ENCODE measurements around the gene CYP51A1.

- TF ChIP-seq, protein P1, sequence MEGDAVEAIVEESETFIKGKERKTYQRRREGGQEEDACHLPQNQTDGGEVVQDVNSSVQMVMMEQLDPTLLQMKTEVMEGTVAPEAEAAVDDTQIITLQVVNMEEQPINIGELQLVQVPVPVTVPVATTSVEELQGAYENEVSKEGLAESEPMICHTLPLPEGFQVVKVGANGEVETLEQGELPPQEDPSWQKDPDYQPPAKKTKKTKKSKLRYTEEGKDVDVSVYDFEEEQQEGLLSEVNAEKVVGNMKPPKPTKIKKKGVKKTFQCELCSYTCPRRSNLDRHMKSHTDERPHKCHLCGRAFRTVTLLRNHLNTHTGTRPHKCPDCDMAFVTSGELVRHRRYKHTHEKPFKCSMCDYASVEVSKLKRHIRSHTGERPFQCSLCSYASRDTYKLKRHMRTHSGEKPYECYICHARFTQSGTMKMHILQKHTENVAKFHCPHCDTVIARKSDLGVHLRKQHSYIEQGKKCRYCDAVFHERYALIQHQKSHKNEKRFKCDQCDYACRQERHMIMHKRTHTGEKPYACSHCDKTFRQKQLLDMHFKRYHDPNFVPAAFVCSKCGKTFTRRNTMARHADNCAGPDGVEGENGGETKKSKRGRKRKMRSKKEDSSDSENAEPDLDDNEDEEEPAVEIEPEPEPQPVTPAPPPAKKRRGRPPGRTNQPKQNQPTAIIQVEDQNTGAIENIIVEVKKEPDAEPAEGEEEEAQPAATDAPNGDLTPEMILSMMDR (IDR thresholded peaks at IDR 0.05), result no peak
- TF ChIP-seq POLR2A (IDR thresholded peaks at IDR 0.05), result no peak
Measured at GRCh38 chr7:92064438-92065029, 69.7 kb downstream of the CYP51A1 start.
